Activated CD4-positive, alpha-beta T cell treated with anti-CD3 and anti-CD28 coated beads, Interleukin-2, amount 10 ng/mL, durations not matched to agents 24 days and 14 days (primary cell): ENCODE results near the gene DENND5A. TPM values are rescaled to one million over a fixed set of nuclear protein-coding genes. Genes with fewer than 3 reads are reported as not detected.
A peak's percentile ranks its signal among the peaks of the same experiment; 100 is the strongest.
"Not testable (repeated sequence)": the region's sequence is repeated elsewhere in the genome, so short reads cannot be mapped to it uniquely, and the experiment has no call there.

Experiments
- DNase-seq: peaks from one replicate; pipeline ENCODE4 v3.0.0; 2022
- H3K27ac Mint-ChIP-seq: one replicate; pipeline ENCODE4 v1.8.0; 2022; ENCODE audit warnings: mild to moderate bottlenecking, mixed read lengths
- H3K27me3 Mint-ChIP-seq: one replicate; pipeline ENCODE4 v1.8.0; 2022; ENCODE audit warnings: mixed read lengths
- H3K36me3 Mint-ChIP-seq: one replicate; pipeline ENCODE4 v1.8.0; 2022; ENCODE audit warnings: low read depth, mild to moderate bottlenecking, mixed read lengths
- H3K4me1 Mint-ChIP-seq: one replicate; pipeline ENCODE4 v1.8.0; 2021; ENCODE audit warnings: mixed read lengths
- H3K4me3 Mint-ChIP-seq: one replicate; pipeline ENCODE4 v1.8.0; 2022; ENCODE audit warnings: mild to moderate bottlenecking, moderate library complexity, mixed read lengths
- H3K9me3 Mint-ChIP-seq: one replicate; pipeline ENCODE4 v1.8.0; 2021; ENCODE audit warnings: mixed read lengths
- intact Hi-C: fragments of 100-400 bp; cut with micrococcal nuclease; formaldehyde crosslinking; loops from one replicate; pipeline ENCODE4 v1.15.1; 2023
- total RNA-seq: library from RNA; stranded (reverse); gene quantifications from 2 replicates; pipeline ENCODE4 v1.2.3, GENCODE V29; 2022

The DENND5A gene
- total RNA-seq, 1 donor from 2014 or later: 59.9 TPM

DNA sequence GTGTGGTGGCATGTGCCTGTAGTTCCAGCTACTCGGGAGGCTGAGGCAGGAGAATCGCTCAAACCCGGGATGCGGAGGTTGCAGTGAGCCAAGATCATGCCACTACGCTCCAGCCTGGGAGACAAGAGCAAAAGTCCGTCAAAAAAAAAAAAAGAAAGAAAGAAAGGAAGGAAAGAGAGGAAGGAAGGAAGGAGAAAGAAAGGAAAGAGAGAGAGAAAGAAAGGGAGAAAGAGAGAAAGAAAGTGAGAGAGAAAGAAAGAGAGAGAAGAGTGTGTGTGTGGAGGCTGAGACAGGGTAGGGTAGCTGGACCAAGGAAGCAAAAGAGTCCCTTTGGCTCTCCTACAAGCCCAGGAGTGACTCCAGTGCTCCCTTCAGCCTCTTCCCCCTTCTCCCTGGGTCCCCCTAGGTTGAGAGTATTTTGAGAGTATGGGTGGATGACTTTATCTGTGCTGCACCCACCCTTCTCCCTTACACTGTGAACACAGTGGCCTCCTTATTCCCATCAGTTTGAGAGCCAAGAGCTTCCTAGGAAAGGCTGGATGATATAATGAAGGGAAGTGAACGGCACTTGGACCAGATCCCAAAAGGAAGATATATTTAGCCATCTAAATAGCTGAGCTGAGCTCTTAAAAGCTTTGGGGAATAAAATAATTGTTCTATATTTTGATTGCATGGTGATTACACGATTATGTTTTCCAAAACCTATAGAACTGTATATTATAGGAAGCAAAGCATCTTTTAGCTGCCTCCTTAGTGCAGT, 9.5 kb upstream of the DENND5A start:
- intact Hi-C loops: no loop called here
- Mint-ChIP-seq H3K36me3 (no peaks in the 10 kb centered on the region), H3K4me1 (peaks cover 8% of the 10 kb centered on the region), H3K4me3 (no peak overlapping the region), H3K9me3 (no peaks in the 10 kb centered on the region), H3K27me3 (peaks cover 14% of the 10 kb centered on the region), H3K27ac (no peak overlapping the region)
- DNase-seq: no peak

DNA sequence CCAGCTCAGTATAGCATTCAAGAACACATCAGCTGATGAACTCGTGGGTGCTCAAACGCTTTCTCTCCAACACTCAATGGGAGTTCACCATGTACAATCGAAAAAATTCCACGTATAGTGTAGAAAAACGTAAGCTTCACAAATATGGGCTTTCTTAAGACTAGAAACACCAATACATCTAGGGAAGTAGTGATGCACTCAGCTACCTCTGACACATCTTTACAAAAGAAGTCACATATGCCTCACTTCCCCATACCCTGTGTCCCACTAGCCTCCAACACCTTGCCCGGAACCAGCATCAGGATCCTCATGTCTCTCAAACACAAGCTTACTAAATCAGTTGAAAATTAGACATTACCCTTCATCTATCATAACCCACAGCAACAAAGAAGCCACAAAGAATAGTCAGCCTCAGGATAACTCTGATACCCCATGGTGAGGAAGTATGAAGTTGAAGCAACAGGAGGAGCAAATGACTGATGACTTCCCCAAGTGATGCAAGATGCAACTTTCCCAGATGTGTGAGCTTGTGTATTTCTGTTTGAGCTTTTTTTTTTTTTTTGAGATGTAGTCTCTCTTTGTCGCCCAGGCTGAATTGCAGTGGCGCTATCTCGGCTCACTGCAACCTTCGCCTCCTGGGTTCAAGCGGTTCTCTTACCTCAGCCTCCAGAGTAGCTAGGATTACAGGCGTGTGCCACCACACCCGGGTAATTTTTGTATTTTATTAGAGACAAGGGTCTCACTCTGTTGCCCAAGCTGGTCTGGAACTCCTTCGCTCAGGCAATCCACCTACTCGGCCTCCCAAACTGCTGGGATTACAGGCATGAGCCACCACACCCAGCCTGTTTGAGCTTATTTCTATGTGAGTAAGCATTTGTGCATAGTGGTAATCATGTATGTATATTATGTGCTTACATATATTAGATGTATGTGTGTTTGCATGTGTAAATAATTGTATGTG, 8.5 kb upstream of the DENND5A start:
- Mint-ChIP-seq H3K9me3 (no peaks in the 10 kb centered on the region), H3K27ac (no peak overlapping the region), H3K36me3 (no peaks in the 10 kb centered on the region), H3K4me3 (no peak overlapping the region), H3K27me3 (peaks cover 19% of the 10 kb centered on the region), H3K4me1 (peaks cover 8% of the 10 kb centered on the region)
- intact Hi-C loops: no loop called here
- no peak for DNase-seq

DNA sequence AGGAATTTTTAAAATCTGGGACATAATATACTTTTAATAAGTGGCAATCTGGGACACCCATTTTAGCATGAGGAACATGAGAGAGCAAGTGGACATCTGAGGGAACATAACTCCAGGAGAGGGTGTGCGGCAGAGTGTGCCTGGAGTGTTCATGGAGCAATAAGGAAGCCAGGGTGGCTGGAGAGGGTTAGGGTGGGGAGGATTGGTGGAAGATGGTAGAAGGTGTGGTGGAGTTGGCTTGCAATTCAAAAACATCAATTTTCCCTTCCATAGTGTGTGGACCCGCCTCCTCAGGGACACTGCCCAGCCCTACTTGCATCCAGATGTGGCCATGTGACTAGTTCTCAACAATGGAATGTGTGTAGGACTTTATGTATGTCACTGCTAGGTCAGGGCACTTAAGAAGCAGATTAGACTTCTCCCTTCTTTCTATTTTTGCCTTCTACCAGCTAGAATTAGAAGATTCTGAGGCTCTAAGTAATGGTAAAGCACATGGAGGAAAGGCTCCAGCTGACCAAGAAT, 4.4 kb upstream of the DENND5A start:
- no peak overlapping the region for H3K4me3 Mint-ChIP-seq
- peaks cover 39% of the 10 kb centered on the region for H3K27me3 Mint-ChIP-seq
- H3K36me3 Mint-ChIP-seq: no peaks in the 10 kb centered on the region
- intact Hi-C loops: loop anchor here (10.0 kb wide), 1 partner anchor 265 kb away; the partner anchor contains the start of gene NRIP3
- no peak overlapping the region for H3K27ac Mint-ChIP-seq
- DNase-seq: no peak
- H3K9me3 Mint-ChIP-seq: no peaks in the 10 kb centered on the region
- H3K4me1 Mint-ChIP-seq: peaks cover 13% of the 10 kb centered on the region

DNA sequence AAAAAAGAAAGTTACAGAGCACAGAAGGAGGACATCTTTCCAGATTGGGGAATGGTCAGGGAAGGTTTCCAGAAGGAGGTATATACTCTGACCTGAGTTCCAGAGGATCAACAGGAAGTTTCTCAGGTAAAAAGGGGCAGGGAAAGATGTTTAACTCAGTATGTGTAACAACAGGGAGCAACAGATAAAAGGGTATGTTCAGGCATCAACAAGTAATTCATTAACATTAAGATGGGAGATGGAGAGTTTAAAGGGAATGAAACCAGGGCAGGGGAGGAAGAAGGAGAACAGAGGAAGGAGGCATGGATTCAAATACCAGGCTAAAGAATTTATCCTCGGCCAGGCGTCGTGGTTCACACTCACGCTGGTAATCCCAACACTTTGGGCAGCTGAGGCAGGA, 2.5 kb upstream of the DENND5A start:
- intact Hi-C loops: loop anchor here (10.0 kb wide), 1 partner anchor 263 kb away; the partner anchor contains the start of gene NRIP3
- H3K36me3 Mint-ChIP-seq: peaks cover 2% of the 10 kb centered on the region
- no peak overlapping the region for H3K4me3 Mint-ChIP-seq
- H3K9me3 Mint-ChIP-seq: no peaks in the 10 kb centered on the region
- H3K27ac Mint-ChIP-seq: no peak overlapping the region
- peaks cover 13% of the 10 kb centered on the region for H3K4me1 Mint-ChIP-seq
- peaks cover 34% of the 10 kb centered on the region for H3K27me3 Mint-ChIP-seq
- no peak for DNase-seq

DNA sequence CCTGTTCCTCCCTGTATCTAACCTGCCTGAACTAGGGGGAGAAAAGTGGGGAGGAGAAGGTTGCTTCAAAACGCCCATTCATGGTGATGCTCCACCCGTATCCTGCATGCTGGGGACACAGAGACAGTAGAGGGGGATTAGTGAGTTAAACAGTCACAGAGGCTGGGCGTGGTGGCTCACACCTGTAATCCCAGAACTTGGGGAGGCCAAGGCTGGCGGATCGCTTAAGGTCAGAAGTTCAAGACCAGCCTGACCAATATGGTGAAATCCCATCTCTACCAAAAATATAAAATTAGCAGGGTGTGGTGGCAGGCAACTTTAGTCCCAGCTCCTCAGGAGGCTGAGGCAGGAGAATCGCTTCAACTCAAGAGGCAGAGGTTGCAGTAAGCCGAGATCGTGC, 1.8 kb upstream of the DENND5A start:
- no peak for DNase-seq
- no peak overlapping the region for H3K4me3 Mint-ChIP-seq
- no peak overlapping the region for H3K27ac Mint-ChIP-seq
- H3K27me3 Mint-ChIP-seq: peaks cover 30% of the 10 kb centered on the region
- peaks cover 4% of the 10 kb centered on the region for H3K36me3 Mint-ChIP-seq
- H3K4me1 Mint-ChIP-seq: peaks cover 19% of the 10 kb centered on the region
- intact Hi-C loops: loop anchor here (10.0 kb wide), 1 partner anchor 262 kb away; the partner anchor contains the start of gene NRIP3
- H3K9me3 Mint-ChIP-seq: no peaks in the 10 kb centered on the region

DNA sequence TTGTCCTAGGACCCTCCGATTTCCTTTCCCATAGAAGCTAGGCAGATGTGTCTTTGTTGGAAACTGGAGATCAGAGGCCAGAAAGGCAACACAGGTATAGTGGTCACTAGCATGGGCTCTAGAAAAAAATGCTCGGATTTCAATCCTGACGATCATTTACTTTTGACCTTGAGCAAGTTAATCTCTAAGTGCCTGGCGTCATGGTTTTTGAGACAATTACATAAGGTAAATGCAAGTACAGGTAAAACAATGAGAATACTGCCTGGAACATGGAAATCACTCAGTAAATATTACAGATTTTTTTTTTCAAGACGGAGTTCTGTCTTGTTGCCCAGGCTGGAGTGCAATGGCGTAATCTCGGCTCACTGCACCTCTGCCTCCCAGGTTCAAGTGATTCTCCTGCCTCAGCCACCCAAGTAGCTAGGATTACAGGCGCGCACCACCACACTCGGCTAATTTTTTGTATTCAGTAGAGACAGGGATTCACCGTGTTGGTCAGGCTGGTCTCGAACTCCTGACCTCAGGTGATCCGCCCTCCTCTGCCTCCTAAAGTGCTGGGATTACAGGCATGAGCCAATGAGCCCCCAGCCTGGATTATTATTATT, 1.1 kb upstream of the DENND5A start:
- intact Hi-C loops: loop anchor here (10.0 kb wide), 1 partner anchor 261 kb away; the partner anchor contains the start of gene NRIP3
- Mint-ChIP-seq H3K9me3 (no peaks in the 10 kb centered on the region), H3K27ac (peak overlapping the region; percentile 83), H3K27me3 (peaks cover 30% of the 10 kb centered on the region), H3K36me3 (peaks cover 4% of the 10 kb centered on the region), H3K4me3 (peak overlapping the region; percentile 84), H3K4me1 (peaks cover 26% of the 10 kb centered on the region)
- DNase-seq: no peak

DNA sequence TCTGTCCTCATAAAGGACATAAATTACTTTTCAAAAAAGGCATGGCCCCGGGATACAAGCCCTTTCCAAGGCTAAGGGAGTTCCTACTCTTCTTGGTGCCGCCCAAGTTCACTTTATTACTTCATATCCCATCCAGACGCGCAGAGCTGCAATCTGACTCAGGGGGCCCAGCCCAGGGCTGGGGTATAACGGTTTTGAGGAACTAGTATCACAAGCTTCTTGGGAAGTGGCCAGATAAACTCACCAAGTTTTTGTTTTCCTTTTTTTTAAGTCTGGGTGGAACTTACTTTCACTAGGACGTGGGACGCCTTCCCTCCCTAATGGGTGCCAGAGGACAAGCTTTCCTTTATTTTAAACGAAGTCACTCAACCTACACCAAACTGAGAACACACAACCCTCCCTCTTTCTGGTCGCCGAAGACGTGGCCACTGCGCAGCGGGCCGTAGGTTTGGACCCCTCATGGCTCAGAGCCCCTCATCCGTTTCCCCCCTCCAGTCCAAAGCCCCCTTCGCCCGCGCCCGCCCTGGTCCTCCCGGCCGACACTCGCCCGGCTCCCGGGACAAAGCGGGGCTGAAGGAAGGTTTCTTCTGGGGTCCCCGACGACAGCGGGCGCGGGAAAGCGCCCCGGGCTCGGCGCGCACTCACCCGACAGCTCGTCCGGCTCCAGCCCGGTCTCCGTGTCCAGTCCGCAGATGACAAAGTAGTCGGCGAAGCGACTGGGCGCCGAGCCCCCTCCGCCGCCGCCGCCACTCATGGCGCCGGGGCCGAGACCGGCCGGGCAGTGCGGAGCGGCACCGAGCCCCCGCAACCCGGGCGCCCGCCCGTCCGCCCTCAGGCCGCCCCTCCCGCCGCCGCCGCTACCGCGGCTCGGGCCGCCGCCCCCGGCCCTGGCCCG, 587 bp downstream of the DENND5A start:
- intact Hi-C loops: loop anchor here (1.0 to 10.0 kb wide), 13 partner anchors 14 to 582 kb away; partner anchors contain the start of genes IPO7, NRIP3, RPL27A and TMEM41B
- Mint-ChIP-seq H3K4me3 (peak overlapping the region; percentile 83), H3K27ac (peak overlapping the region; percentile 89), H3K4me1 (peaks cover 37% of the 10 kb centered on the region), H3K27me3 (peaks cover 25% of the 10 kb centered on the region), H3K36me3 (peaks cover 7% of the 10 kb centered on the region), H3K9me3 (no peaks in the 10 kb centered on the region)
- no peak for DNase-seq

DNA sequence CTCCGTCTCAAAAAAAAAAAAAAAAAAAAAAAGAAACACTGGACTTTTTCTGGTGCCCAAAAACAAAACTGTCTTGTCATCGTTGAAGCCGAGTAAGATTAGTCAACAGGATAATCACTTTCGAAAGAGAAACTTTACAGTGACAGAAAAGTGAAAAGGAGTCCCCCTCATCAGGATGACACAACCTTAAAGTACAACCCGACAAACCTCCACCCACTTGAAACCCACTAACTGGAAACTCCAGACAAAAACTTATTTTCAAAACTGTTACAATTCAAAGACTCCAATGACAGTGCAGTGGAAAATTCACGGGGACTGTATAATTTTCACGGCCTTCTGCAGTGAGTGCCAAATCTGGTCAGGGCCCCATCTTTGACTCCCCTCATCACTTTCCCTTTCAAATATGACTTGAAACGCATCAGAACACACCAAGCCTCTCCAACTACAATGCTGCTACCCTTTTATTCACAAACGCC, 1.3 kb downstream of the DENND5A start:
- peak; percentile 85 for DNase-seq
- peak overlapping the region; percentile 89 for H3K27ac Mint-ChIP-seq
- H3K36me3 Mint-ChIP-seq: peaks cover 7% of the 10 kb centered on the region
- H3K9me3 Mint-ChIP-seq: no peaks in the 10 kb centered on the region
- peaks cover 21% of the 10 kb centered on the region for H3K27me3 Mint-ChIP-seq
- H3K4me1 Mint-ChIP-seq: peaks cover 37% of the 10 kb centered on the region
- H3K4me3 Mint-ChIP-seq: peak overlapping the region; percentile 83
- intact Hi-C loops: loop anchor here (1.0 to 10.0 kb wide), 13 partner anchors 14 to 582 kb away; partner anchors contain the start of genes IPO7, NRIP3, RPL27A and TMEM41B

DNA sequence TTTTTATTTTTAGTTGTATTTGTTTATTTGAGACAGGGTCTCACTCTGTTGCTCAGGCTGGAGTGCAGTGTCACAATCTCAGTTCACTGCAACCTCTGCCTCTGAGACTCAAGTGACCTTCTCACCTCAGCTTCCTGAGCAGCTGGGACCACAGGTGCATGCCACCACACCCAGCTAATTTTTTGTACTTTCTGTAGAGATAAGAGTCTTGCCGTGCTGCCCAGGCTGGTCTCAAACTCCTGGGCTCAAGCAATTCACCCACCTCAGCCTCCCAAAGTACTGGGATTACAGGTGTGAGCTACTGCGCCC, 4.4 kb downstream of the DENND5A start:
- H3K27me3 Mint-ChIP-seq, H3K9me3 Mint-ChIP-seq, H3K27ac Mint-ChIP-seq: not testable (repeated sequence)
- intact Hi-C loops: loop anchor here (5.0 to 10.0 kb wide), 4 partner anchors 88 to 256 kb away; partner anchors contain the start of gene NRIP3
- Mint-ChIP-seq H3K36me3 (peaks cover 17% of the 10 kb centered on the region), H3K4me1 (peaks cover 38% of the 10 kb centered on the region), H3K4me3 (peak overlapping the region; percentile 20)
- peak; percentile 68 for DNase-seq

DNA sequence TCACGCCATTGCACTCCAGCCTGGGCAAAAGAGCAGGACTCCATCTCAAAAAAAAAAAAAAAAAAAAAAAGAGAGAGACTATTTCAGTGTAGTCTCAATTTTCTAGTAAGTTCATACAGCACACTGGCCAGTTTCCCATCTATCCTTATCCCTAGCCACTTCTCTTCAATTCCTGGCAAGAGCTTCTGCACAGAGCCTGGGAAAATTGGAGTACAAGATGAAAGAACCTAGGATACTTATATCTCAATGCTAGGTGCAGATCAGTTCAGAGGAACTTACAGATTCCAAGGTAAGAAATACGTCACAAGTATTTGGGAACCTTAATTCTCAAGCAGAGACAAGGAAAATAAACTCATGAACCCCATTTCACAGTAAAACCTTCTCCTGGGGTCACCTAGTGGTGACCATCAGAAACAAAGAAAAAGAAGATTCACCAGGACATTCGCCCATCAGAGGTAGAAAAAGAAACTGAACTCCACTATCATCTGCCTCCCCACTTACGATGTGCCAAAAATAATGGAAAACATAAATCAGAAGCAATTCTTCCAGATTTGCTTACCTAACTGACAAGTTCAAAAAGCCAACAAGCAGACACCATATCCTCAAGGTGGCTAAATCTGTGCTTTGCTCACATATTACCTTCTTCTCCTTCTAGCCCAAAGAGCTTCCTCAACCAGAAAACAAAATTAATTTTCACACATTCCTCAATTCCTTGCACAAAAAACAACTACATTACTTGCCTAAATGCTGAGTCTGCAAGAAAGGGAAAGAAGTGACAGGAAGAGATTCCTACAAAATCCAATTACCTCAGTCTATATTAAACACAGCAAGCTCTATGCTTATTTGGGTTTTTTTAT, 4.9 kb downstream of the DENND5A start:
- Mint-ChIP-seq H3K9me3 (peaks cover 5% of the 10 kb centered on the region), H3K4me1 (peaks cover 37% of the 10 kb centered on the region), H3K27ac (no peak overlapping the region), H3K4me3 (no peak overlapping the region), H3K36me3 (peaks cover 20% of the 10 kb centered on the region), H3K27me3 (no peaks in the 10 kb centered on the region)
- no peak for DNase-seq
- intact Hi-C loops: loop anchor here (5.0 to 10.0 kb wide), 4 partner anchors 88 to 255 kb away; partner anchors contain the start of gene NRIP3

DNA sequence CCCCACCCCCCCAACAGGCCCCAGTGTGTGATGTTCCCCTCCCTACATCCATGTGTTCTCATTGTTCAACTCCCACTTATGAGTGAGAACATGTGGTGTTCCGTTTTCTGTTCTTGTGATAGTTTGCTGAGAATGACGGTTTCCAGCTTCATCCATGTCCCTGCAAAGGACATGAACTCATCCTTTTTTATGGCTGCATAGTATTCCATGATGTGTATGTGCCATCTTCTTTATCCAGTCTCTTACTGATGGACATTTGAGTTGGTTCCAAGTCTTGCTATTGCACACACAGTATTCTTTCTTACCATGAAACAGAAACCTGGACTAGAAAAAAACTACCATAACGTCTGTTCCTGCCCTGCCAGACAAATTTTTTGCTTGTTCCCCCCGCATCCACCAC, 6.9 kb downstream of the DENND5A start:
- not testable (repeated sequence) for H3K9me3 Mint-ChIP-seq

DNA sequence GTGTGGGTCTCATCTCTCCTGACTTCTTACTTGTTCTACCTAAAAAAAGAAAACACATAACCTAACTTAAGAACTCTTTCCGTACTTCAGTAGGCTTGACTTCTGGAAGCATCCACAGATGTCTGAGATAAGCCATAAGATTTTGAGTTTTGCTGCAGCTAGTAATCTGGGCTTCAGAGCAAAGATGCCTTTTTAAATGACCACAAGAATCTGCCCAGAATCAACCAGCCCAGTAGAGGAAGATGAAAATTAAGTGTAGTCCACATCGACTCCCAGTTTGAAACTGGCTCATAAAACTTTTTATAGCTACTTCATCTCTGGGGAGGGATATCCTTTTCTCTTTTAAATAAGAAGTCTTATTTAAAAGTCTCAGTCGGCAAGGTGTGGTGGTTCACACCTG, 10.7 kb downstream of the DENND5A start:
- H3K9me3 Mint-ChIP-seq: peaks cover 5% of the 10 kb centered on the region

More for the DNA sequence above, 6.9 kb downstream of the DENND5A start:
- H3K27ac Mint-ChIP-seq, H3K4me3 Mint-ChIP-seq, H3K27me3 Mint-ChIP-seq, intact Hi-C loops, DNase-seq: not testable (repeated sequence)
- Mint-ChIP-seq H3K36me3 (peaks cover 22% of the 10 kb centered on the region), H3K4me1 (peaks cover 32% of the 10 kb centered on the region)

More for the DNA sequence above, 10.7 kb downstream of the DENND5A start:
- no peak overlapping the region for H3K27ac Mint-ChIP-seq
- DNase-seq: no peak
- intact Hi-C loops: no loop called here
- peaks cover 29% of the 10 kb centered on the region for H3K4me1 Mint-ChIP-seq
- no peak overlapping the region for H3K4me3 Mint-ChIP-seq
- H3K27me3 Mint-ChIP-seq: no peaks in the 10 kb centered on the region
- H3K36me3 Mint-ChIP-seq: peaks cover 25% of the 10 kb centered on the region
